Vagina (tissue), 2 donors: Measurements from ENCODE around the gene AIG1.

Experiments used
- POLR2A ChIP-seq, 2 donors: fragments of 450-650 bp; IDR thresholded peaks; one replicate each; pipeline ENCODE4 v1.6.1; 2017; ENCODE audit warnings: antibody characterized with exemption in 2 of 2, mild to moderate bottlenecking in 2 of 2, moderate library complexity in 2 of 2
- POLR2AphosphoS5 ChIP-seq, 2 donors: sonication (generic); formaldehyde crosslinking; IDR thresholded peaks; one replicate each; pipeline ENCODE4 v1.9.0; 2017; ENCODE audit warnings: antibody characterized with exemption in 2 of 2, mild to moderate bottlenecking in 2 of 2, low read depth in 1 of 2; ENCODE audit not compliant: insufficient read depth in 1 of 2
- TF ChIP-seq, protein P1 (sequence below), 3 experiments: fragments of 450-650 bp in 2 of 3; fragments of 200-600 bp in 1 of 3; sonication (generic) in 1 of 3; IDR thresholded peaks; one replicate each; pipeline ENCODE4 v1.5.1; 2017 to 2019; ENCODE audit warnings: antibody characterized with exemption in 3 of 3, mild to moderate bottlenecking in 2 of 3, moderate library complexity in 2 of 3

DNA sequence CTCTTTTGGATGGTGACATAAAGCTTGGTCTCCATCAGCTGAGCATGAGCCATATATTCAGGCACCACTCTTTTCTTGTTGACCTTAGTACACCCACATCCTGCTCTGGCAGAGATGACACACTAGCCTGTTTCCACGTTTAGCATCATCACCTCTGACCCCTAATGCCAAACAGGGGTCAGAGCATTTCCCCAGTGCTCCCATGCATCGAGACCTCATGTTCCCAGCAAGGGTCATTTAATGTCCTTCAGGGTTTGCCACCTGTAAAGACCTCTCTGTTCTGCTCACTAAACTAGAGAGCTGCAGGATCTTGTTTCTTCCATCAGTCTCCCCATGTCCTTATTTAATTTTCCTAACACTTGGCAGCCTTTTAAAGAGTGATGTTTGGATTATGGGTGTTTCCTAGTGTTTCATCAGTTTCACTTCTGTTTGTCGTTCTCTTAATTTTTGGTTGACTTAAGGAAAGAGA lies 97.5 kb downstream of the AIG1 start:
- TF ChIP-seq, protein P1, sequence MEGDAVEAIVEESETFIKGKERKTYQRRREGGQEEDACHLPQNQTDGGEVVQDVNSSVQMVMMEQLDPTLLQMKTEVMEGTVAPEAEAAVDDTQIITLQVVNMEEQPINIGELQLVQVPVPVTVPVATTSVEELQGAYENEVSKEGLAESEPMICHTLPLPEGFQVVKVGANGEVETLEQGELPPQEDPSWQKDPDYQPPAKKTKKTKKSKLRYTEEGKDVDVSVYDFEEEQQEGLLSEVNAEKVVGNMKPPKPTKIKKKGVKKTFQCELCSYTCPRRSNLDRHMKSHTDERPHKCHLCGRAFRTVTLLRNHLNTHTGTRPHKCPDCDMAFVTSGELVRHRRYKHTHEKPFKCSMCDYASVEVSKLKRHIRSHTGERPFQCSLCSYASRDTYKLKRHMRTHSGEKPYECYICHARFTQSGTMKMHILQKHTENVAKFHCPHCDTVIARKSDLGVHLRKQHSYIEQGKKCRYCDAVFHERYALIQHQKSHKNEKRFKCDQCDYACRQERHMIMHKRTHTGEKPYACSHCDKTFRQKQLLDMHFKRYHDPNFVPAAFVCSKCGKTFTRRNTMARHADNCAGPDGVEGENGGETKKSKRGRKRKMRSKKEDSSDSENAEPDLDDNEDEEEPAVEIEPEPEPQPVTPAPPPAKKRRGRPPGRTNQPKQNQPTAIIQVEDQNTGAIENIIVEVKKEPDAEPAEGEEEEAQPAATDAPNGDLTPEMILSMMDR (IDR thresholded peaks at IDR 0.05) = no peak
- TF ChIP-seq POLR2AphosphoS5 (IDR thresholded peaks at IDR 0.05; ENCODE audit: insufficient read depth in 1 of 2, low read depth in 1 of 2) = no peak
- TF ChIP-seq POLR2A (IDR thresholded peaks at IDR 0.05) = no peak
